Pancreas (tissue), 10 donors: ENCODE data around the gene TMEM132C. TPM values are rescaled to one million over a fixed set of nuclear protein-coding genes. Genes with fewer than 3 reads are reported as not detected.
A peak's percentile ranks its signal among the peaks of the same experiment; 100 is the strongest.

ENCODE experiments used
- ATAC-seq, 4 donors: fragments of 200-7000 bp; cut with Tn5 transposase; one replicate each; pipeline versions ENCODE4 v1.8.0 to v1.9.1; 2020; ENCODE audit warnings: mild to moderate bottlenecking in 4 of 4, moderate library complexity in 4 of 4
- DNase-seq, 6 donors: peaks; one replicate each; pipeline ENCODE4 v3.0.0-alpha.2; 2020
- FAIRE-seq: peaks from 2 replicates; lab custom pipeline; 2012; peaks lifted over from hg19 to GRCh38; lab: Jason Lieb, UNC
- H3K27ac ChIP-seq, 4 donors: fragments of 200-600 bp; sonication (generic); 1 replicate in 3 of 4; 2 replicates in 1 of 4; pipeline versions ENCODE4 v1.5.0 to v1.8.0; 2020
- H3K27me3 ChIP-seq, 4 donors: fragments of 200-600 bp; one replicate each; pipeline ENCODE4 v1.8.0; 2021
- H3K36me3 ChIP-seq, 3 donors: fragments of 200-600 bp; sonication (generic) in 1 of 3; one replicate each; pipeline versions ENCODE4 v1.5.0 to v1.8.0; 2020 to 2021
- H3K4me1 ChIP-seq, 3 donors: fragments of 200-600 bp; one replicate each; pipeline ENCODE4 v1.8.0; 2021
- H3K4me3 ChIP-seq, 4 donors: fragments of 200-600 bp; sonication (generic) in 2 of 4; one replicate each; pipeline versions ENCODE4 v1.5.0 to v1.8.0; 2020 to 2021
- H3K9me3 ChIP-seq, 4 donors: fragments of 200-600 bp; one replicate each; pipeline ENCODE4 v1.8.0; 2021
- CTCF ChIP-seq, 4 donors: fragments of 200-600 bp; sonication (generic) in 3 of 4; IDR thresholded peaks; one replicate each; pipeline versions ENCODE4 v1.5.0 to v1.8.0; 2021; ENCODE audit warnings: antibody characterized with exemption in 4 of 4
- WGBS, 2 donors: extraction: QIAGEN DNeasy Blood & Tissue Kit; methylation state at CpG; one replicate each; pipeline ENCODE4 v1.1.7; 2013; 5-methylcytosine and 5-hydroxymethylcytosine counted together
- intact Hi-C, 3 donors: fragments of 100-400 bp; cut with DNase I; formaldehyde crosslinking; loops; one replicate each; pipeline versions ENCODE4 v1.11.1 to v1.14.2; 2022
- polyA plus RNA-seq, 2 donors: library from polyadenylated mRNA; stranded (reverse); fragments of 200-250 nt; gene quantifications; one replicate each; pipeline ENCODE4 v1.2.3, GENCODE V29; 2013
- total RNA-seq, 6 donors: library from RNA; stranded (reverse); fragmentation: NEBNext Ultra II Directional in 4 of 6; extraction: Animal tissue kit (Norgen Biotek cat#: 25700) in 4 of 6; gene quantifications; one replicate each; pipeline versions ENCODE4 v1.2.1 to v1.2.4, GENCODE V29; 2021 to 2023
- donor health status: healthy with polysubstance abuse.
- donor health status: DM: no; HTN: no; CAD: no; lungs with moderate emphysema.
- donor health status: DM: no; HTN: no; CAD: no.
- donor health status: control.
- donor health status: control.
- donor health status: Bipolar disorder and iron deficiency.
- donor health status: DM: yes; HTN: yes; CAD: no.
- donor health status: DM: no; HTN: no; CAD: no.
- donor health status: DM: no; HTN: no; CAD: no.
- donor health status: DM: yes; HTN: yes; CAD: no.

Gene TMEM132C
- total and polyA plus RNA-seq, 8 donors, result 0.63 to 5.8 (median 3.1) TPM

GRCh38 chr12:128586451-128587029, 319.6 kb downstream of the TMEM132C start:
- ATAC-seq (peak in 2 of 4 donors; percentile 17 to 50), FAIRE-seq (no peak), DNase-seq (no peak)
- WGBS, 2 donors, result 26 to 33% methylated on average over 7 of the region's 7 CpGs
- Histone ChIP-seq H3K9me3 (no peaks in the 10 kb centered on the region), H3K27ac (peak overlapping the region in 2 of 4 donors; percentile 19 to 55), H3K36me3 (no peaks in the 10 kb centered on the region), H3K4me1 (no peaks in the 10 kb centered on the region), H3K4me3 (no peak overlapping the region), H3K27me3 (no peaks in the 10 kb centered on the region)
- no peak for TF ChIP-seq CTCF (IDR thresholded peaks at IDR 0.05)
- intact Hi-C loops, result no loop called here

DNA sequence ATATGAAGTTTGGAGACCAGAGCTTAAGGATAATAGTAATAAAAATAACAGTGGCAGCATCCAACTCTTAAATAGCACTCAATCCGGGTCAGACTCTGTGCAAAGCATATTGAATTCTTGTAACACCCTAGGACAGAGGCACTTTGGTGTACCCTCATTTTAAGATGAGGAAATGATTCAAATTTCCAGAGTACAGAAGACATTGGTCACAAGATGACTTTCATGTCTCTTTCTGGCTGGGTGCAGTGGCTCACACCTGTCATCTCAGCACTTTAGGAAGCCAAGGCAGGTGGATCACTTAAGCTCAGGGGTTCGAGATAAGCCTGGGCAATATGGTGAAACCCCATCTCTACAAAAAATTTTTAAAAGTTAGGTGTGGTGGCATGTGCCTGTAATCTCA, 320.9 kb downstream of the TMEM132C start:
- 34 to 53% methylated on average over 2 of the region's 2 CpGs for WGBS, 2 donors
- no peak overlapping the region for H3K4me3 ChIP-seq
- no peak for TF ChIP-seq CTCF (IDR thresholded peaks at IDR 0.05)
- H3K9me3 ChIP-seq, result no peaks in the 10 kb centered on the region
- DNase-seq, result no peak
- FAIRE-seq, result no peak
- no peaks in the 10 kb centered on the region for H3K36me3 ChIP-seq
- ATAC-seq, result no peak
- intact Hi-C loops, result no loop called here
- no peaks in the 10 kb centered on the region for H3K4me1 ChIP-seq
- no peak overlapping the region for H3K27ac ChIP-seq
- H3K27me3 ChIP-seq, result no peaks in the 10 kb centered on the region

- no peaks in the 10 kb centered on the region for H3K9me3 ChIP-seq
- no peak for ATAC-seq
- WGBS, 2 donors, result 40 to 53% methylated on average over 6 of the region's 6 CpGs
- no peak overlapping the region for H3K4me3 ChIP-seq
- intact Hi-C loops, result no loop called here
- no peak for FAIRE-seq
- no peak overlapping the region for H3K27ac ChIP-seq
- DNase-seq, result no peak
- TF ChIP-seq CTCF (IDR thresholded peaks at IDR 0.05), result no peak
- no peaks in the 10 kb centered on the region for H3K36me3 ChIP-seq
- H3K27me3 ChIP-seq, result no peaks in the 10 kb centered on the region
- H3K4me1 ChIP-seq, result no peaks in the 10 kb centered on the region
Observed at GRCh38 chr12:128592220-128592744, 325.3 kb downstream of the TMEM132C start.

GRCh38 chr12:128594521-128594920, 327.6 kb downstream of the TMEM132C start:
- Histone ChIP-seq H3K27ac (no peak overlapping the region), H3K9me3 (no peaks in the 10 kb centered on the region), H3K27me3 (no peaks in the 10 kb centered on the region), H3K36me3 (no peaks in the 10 kb centered on the region), H3K4me1 (no peaks in the 10 kb centered on the region), H3K4me3 (no peak overlapping the region)
- no peak for FAIRE-seq
- ATAC-seq, result no peak
- intact Hi-C loops, result no loop called here
- TF ChIP-seq CTCF (IDR thresholded peaks at IDR 0.05), result no peak
- WGBS, 2 donors, result 35 to 44% methylated on average over 7 of the region's 7 CpGs
- DNase-seq, result no peak

DNA sequence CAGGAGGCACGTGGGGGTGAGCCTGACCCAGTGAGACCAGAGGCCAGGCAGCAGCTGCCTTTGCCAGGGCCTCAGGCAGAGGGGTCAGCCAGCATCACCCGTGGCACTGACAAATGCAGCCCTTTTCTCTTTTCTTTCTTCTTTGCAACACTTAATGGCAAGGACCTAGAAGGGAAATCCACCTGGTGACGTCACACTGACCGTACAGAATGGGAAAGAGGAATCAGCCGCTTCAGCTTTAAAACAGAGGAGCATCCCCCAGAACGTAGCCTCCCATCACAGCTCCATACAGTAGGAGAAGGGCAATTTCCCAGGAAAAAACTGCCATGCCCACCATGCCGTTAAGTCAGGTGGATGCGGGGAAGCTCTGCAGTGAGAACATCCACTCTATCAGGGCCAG, 328.6 kb downstream of the TMEM132C start:
- Histone ChIP-seq H3K4me3 (no peak overlapping the region), H3K27me3 (no peaks in the 10 kb centered on the region), H3K27ac (no peak overlapping the region), H3K9me3 (no peaks in the 10 kb centered on the region), H3K4me1 (no peaks in the 10 kb centered on the region), H3K36me3 (no peaks in the 10 kb centered on the region)
- no peak for TF ChIP-seq CTCF (IDR thresholded peaks at IDR 0.05)
- no peak for ATAC-seq
- WGBS, 2 donors, result 54 to 62% methylated on average over 8 of the region's 8 CpGs
- intact Hi-C loops, result no loop called here
- FAIRE-seq, result no peak
- no peak for DNase-seq
